Urinary bladder (tissue), 4 donors: ENCODE data around the gene CMIP. TPM values are rescaled to one million over a fixed set of nuclear protein-coding genes. Genes with fewer than 3 reads are reported as not detected.

Source experiments
- DNase-seq: peaks from one replicate; pipeline ENCODE4 v3.0.0-alpha.2; 2015; ENCODE audit errors: extremely low spot score
- H3K27ac ChIP-seq: one replicate; pipeline ENCODE4 v1.5.1; 2013; ENCODE audit warnings: low read depth, mild to moderate bottlenecking, moderate library complexity
- H3K36me3 ChIP-seq: one replicate; pipeline ENCODE4 v1.6.1; 2013; ENCODE audit warnings: mild to moderate bottlenecking, moderate library complexity; ENCODE audit not compliant: insufficient read depth
- H3K4me1 ChIP-seq: one replicate; pipeline ENCODE4 v1.6.1; 2013; ENCODE audit warnings: mild to moderate bottlenecking, moderate library complexity; ENCODE audit not compliant: insufficient read depth
- H3K4me3 ChIP-seq: one replicate; pipeline ENCODE4 v1.5.1; 2013; ENCODE audit warnings: low read depth, low read length
- WGBS: extraction: QIAGEN DNeasy Blood & Tissue Kit; methylation state at CpG from one replicate; pipeline ENCODE4 v1.1.7; 2013; 5-methylcytosine and 5-hydroxymethylcytosine counted together
- polyA plus RNA-seq: library from polyadenylated mRNA; stranded (reverse); fragments of 200-250 nt; gene quantifications from one replicate; pipeline ENCODE4 v1.2.3, GENCODE V29; 2013
- total RNA-seq: library from RNA; depleted of rRNA; stranded (reverse); fragments of >200 nt; gene quantifications from one replicate; pipeline ENCODE4 v1.2.3, GENCODE V29; 2014
- donor health status: healthy with polysubstance abuse.
- donor health status: healthy.

CMIP gene
- total and polyA plus RNA-seq, 2 donors, result 21.7 to 29.4 TPM

- WGBS, result 91% methylated on average over 4 of the region's 4 CpGs
- DNase-seq, result no peak
- Histone ChIP-seq H3K4me1 (no peaks in the 10 kb centered on the region), H3K36me3 (no peaks in the 10 kb centered on the region), H3K27ac (no peak overlapping the region), H3K4me3 (no peak overlapping the region)
Measured at GRCh38 chr16:81620029-81620428, 175.4 kb downstream of the CMIP start.

GRCh38 chr16:81620796-81621195 lies 176.2 kb downstream of the CMIP start:
- Histone ChIP-seq H3K4me1 (no peaks in the 10 kb centered on the region), H3K27ac (peak overlapping the region; percentile 30), H3K36me3 (no peaks in the 10 kb centered on the region), H3K4me3 (no peak overlapping the region)
- DNase-seq, result no peak
- WGBS, result 86% methylated on average over 9 of the region's 9 CpGs

- no peak overlapping the region for H3K4me3 ChIP-seq
- no peaks in the 10 kb centered on the region for H3K4me1 ChIP-seq
- no peaks in the 10 kb centered on the region for H3K36me3 ChIP-seq
- WGBS, result 85% methylated on average over 8 of the region's 8 CpGs
- H3K27ac ChIP-seq, result peak overlapping the region; percentile 11
- peak; percentile 77 for DNase-seq
Measured at GRCh38 chr16:81621496-81621895, 176.9 kb downstream of the CMIP start.

- WGBS, result 82% methylated on average over 5 of the region's 5 CpGs
- H3K27ac ChIP-seq, result no peak overlapping the region
- no peak for DNase-seq
- no peak overlapping the region for H3K4me3 ChIP-seq
- no peaks in the 10 kb centered on the region for H3K36me3 ChIP-seq
- H3K4me1 ChIP-seq, result no peaks in the 10 kb centered on the region
Measured at GRCh38 chr16:81623365-81624102, 178.9 kb downstream of the CMIP start.

GRCh38 chr16:81624403-81624759 lies 179.8 kb downstream of the CMIP start:
- no peaks in the 10 kb centered on the region for H3K36me3 ChIP-seq
- WGBS, result 98% methylated on average over 6 of the region's 6 CpGs
- DNase-seq, result no peak
- no peak overlapping the region for H3K4me3 ChIP-seq
- H3K27ac ChIP-seq, result no peak overlapping the region
- no peaks in the 10 kb centered on the region for H3K4me1 ChIP-seq

GRCh38 chr16:81624760-81625543 lies 180.3 kb downstream of the CMIP start:
- 80% methylated on average over 11 of the region's 11 CpGs for WGBS
- no peaks in the 10 kb centered on the region for H3K4me1 ChIP-seq
- H3K36me3 ChIP-seq, result no peaks in the 10 kb centered on the region
- H3K4me3 ChIP-seq, result no peak overlapping the region
- no peak overlapping the region for H3K27ac ChIP-seq
- DNase-seq, result no peak

- 57% methylated on average over 9 of the region's 9 CpGs for WGBS
- no peak overlapping the region for H3K27ac ChIP-seq
- no peak for DNase-seq
- H3K4me3 ChIP-seq, result no peak overlapping the region
- H3K4me1 ChIP-seq, result no peaks in the 10 kb centered on the region
- no peaks in the 10 kb centered on the region for H3K36me3 ChIP-seq
Measured at GRCh38 chr16:81625544-81626153, 181.0 kb downstream of the CMIP start.

GRCh38 chr16:81626181-81626674 lies 181.6 kb downstream of the CMIP start:
- Histone ChIP-seq H3K36me3 (no peaks in the 10 kb centered on the region), H3K4me3 (no peak overlapping the region), H3K4me1 (no peaks in the 10 kb centered on the region), H3K27ac (no peak overlapping the region)
- no peak for DNase-seq
- WGBS, result 85% methylated on average over 6 of the region's 6 CpGs

- Histone ChIP-seq H3K36me3 (no peaks in the 10 kb centered on the region), H3K4me3 (no peak overlapping the region), H3K27ac (no peak overlapping the region), H3K4me1 (no peaks in the 10 kb centered on the region)
- no peak for DNase-seq
- 99% methylated on average over 6 of the region's 6 CpGs for WGBS
Measured at GRCh38 chr16:81627024-81627423, 182.4 kb downstream of the CMIP start.

- no peak for DNase-seq
Measured at GRCh38 chr16:81627729-81628244, 183.2 kb downstream of the CMIP start.

GRCh38 chr16:81629034-81629802 lies 184.6 kb downstream of the CMIP start:
- WGBS, result 93% methylated on average over 26 of the region's 26 CpGs
- DNase-seq, result no peak
- H3K36me3 ChIP-seq, result no peaks in the 10 kb centered on the region
- H3K4me3 ChIP-seq, result no peak overlapping the region
- H3K27ac ChIP-seq, result no peak overlapping the region
- H3K4me1 ChIP-seq, result no peaks in the 10 kb centered on the region

More at GRCh38 chr16:81627729-81628244, 183.2 kb downstream of the CMIP start:
- no peaks in the 10 kb centered on the region for H3K36me3 ChIP-seq
- H3K4me1 ChIP-seq, result no peaks in the 10 kb centered on the region
- WGBS, result 92% methylated on average over 12 of the region's 12 CpGs
- H3K4me3 ChIP-seq, result no peak overlapping the region
- no peak overlapping the region for H3K27ac ChIP-seq

- DNase-seq, result no peak
- 94% methylated on average over 18 of the region's 18 CpGs for WGBS
- Histone ChIP-seq H3K36me3 (no peaks in the 10 kb centered on the region), H3K27ac (no peak overlapping the region), H3K4me3 (no peak overlapping the region), H3K4me1 (no peaks in the 10 kb centered on the region)
Measured at GRCh38 chr16:81629896-81630634, 185.5 kb downstream of the CMIP start.
